ENCODE results near the gene WFDC1. TPM values are rescaled to one million over a fixed set of nuclear protein-coding genes. Genes with fewer than 3 reads are reported as not detected.

WFDC1 gene
- total and polyA plus RNA-seq, 2 donors (not counting 1 experiment from before 2014, with no cell fraction given), result 32.1 to 34.0 TPM

- Histone ChIP-seq H3K79me2 (ENCODE audit: control insufficient read depth, insufficient read depth, low read length) (no peaks in the 10 kb centered on the region), H2AFZ (ENCODE audit: low read length) (no peak overlapping the region), H3K9me3 (ENCODE audit: control insufficient read depth, insufficient read depth, low read depth, low read length) (no peaks in the 10 kb centered on the region), H3K9ac (ENCODE audit: insufficient read depth, low read length) (no peak overlapping the region), H3K27ac (ENCODE audit: insufficient read depth, low read length) (no peak overlapping the region), H3K36me3 (ENCODE audit: control insufficient read depth, insufficient read depth, low read length) (no peaks in the 10 kb centered on the region), H3K4me2 (ENCODE audit: extremely low read depth, insufficient read depth, low read length) (no peak overlapping the region), H3K27me3 (ENCODE audit: control insufficient read depth, insufficient read depth, low read length) (peaks cover 12% of the 10 kb centered on the region), H4K20me1 (ENCODE audit: control insufficient read depth, extremely low read depth, insufficient read depth, low read length) (no peaks in the 10 kb centered on the region), H3K4me3 (replicated peaks in 1 of 4; ENCODE audit: control extremely low read depth in 1 of 4, insufficient read depth in 1 of 4, low read depth in 3 of 4, low read length in 4 of 4) (no peak overlapping the region), H3K4me1 (ENCODE audit: control insufficient read depth, extremely low read depth, insufficient read depth, low read length) (no peaks in the 10 kb centered on the region)
- no peak for DNase-seq (ENCODE audit: low read depth in 2 of 2)
- TF ChIP-seq CTCF (conservative IDR thresholded peaks at IDR 0.05 in 1 of 2, IDR thresholded peaks at IDR 0.05 in 1 of 2; ENCODE audit: low read depth in 1 of 2, low read length in 2 of 2) (no peak), EZH2 (IDR thresholded peaks at IDR 0.05; ENCODE audit: low read length, missing control alignments) (no peak)
Observed at GRCh38 chr16:84270531-84270930, 24.1 kb upstream of the WFDC1 start.

- Histone ChIP-seq H3K9ac (ENCODE audit: insufficient read depth, low read length) (no peak overlapping the region), H3K9me3 (ENCODE audit: control insufficient read depth, insufficient read depth, low read depth, low read length) (no peaks in the 10 kb centered on the region), H3K27ac (ENCODE audit: insufficient read depth, low read length) (no peak overlapping the region), H3K27me3 (ENCODE audit: control insufficient read depth, insufficient read depth, low read length) (peaks cover 12% of the 10 kb centered on the region), H3K79me2 (ENCODE audit: control insufficient read depth, insufficient read depth, low read length) (no peaks in the 10 kb centered on the region), H3K4me2 (ENCODE audit: extremely low read depth, insufficient read depth, low read length) (no peak overlapping the region), H3K4me3 (replicated peaks in 1 of 4; ENCODE audit: control extremely low read depth in 1 of 4, insufficient read depth in 1 of 4, low read depth in 3 of 4, low read length in 4 of 4) (no peak overlapping the region), H3K4me1 (ENCODE audit: control insufficient read depth, extremely low read depth, insufficient read depth, low read length) (no peaks in the 10 kb centered on the region), H4K20me1 (ENCODE audit: control insufficient read depth, extremely low read depth, insufficient read depth, low read length) (no peaks in the 10 kb centered on the region), H2AFZ (ENCODE audit: low read length) (no peak overlapping the region), H3K36me3 (ENCODE audit: control insufficient read depth, insufficient read depth, low read length) (no peaks in the 10 kb centered on the region)
- TF ChIP-seq EZH2 (IDR thresholded peaks at IDR 0.05; ENCODE audit: low read length, missing control alignments), result no peak
- no peak for TF ChIP-seq CTCF (conservative IDR thresholded peaks at IDR 0.05 in 1 of 2, IDR thresholded peaks at IDR 0.05 in 1 of 2; ENCODE audit: low read depth in 1 of 2, low read length in 2 of 2)
- DNase-seq (ENCODE audit: low read depth in 2 of 2), result no peak
Observed at GRCh38 chr16:84271037-84271436, 23.6 kb upstream of the WFDC1 start.

- no peaks in the 10 kb centered on the region for H3K36me3 ChIP-seq (ENCODE audit: control insufficient read depth, insufficient read depth, low read length)
- H3K4me2 ChIP-seq (ENCODE audit: extremely low read depth, insufficient read depth, low read length), result no peak overlapping the region
- no peak for TF ChIP-seq CTCF (conservative IDR thresholded peaks at IDR 0.05 in 1 of 2, IDR thresholded peaks at IDR 0.05 in 1 of 2; ENCODE audit: low read depth in 1 of 2, low read length in 2 of 2)
- TF ChIP-seq EZH2 (IDR thresholded peaks at IDR 0.05; ENCODE audit: low read length, missing control alignments), result no peak
- H3K9ac ChIP-seq (ENCODE audit: insufficient read depth, low read length), result no peak overlapping the region
- H3K4me3 ChIP-seq (replicated peaks in 1 of 4; ENCODE audit: control extremely low read depth in 1 of 4, insufficient read depth in 1 of 4, low read depth in 3 of 4, low read length in 4 of 4), result no peak overlapping the region
- H3K27ac ChIP-seq (ENCODE audit: insufficient read depth, low read length), result no peak overlapping the region
- H3K4me1 ChIP-seq (ENCODE audit: control insufficient read depth, extremely low read depth, insufficient read depth, low read length), result no peaks in the 10 kb centered on the region
- no peak overlapping the region for H2AFZ ChIP-seq (ENCODE audit: low read length)
- peaks cover 12% of the 10 kb centered on the region for H3K27me3 ChIP-seq (ENCODE audit: control insufficient read depth, insufficient read depth, low read length)
- no peaks in the 10 kb centered on the region for H4K20me1 ChIP-seq (ENCODE audit: control insufficient read depth, extremely low read depth, insufficient read depth, low read length)
- DNase-seq (ENCODE audit: low read depth in 2 of 2), result no peak
- H3K79me2 ChIP-seq (ENCODE audit: control insufficient read depth, insufficient read depth, low read length), result no peaks in the 10 kb centered on the region
- no peaks in the 10 kb centered on the region for H3K9me3 ChIP-seq (ENCODE audit: control insufficient read depth, insufficient read depth, low read depth, low read length)
Observed at GRCh38 chr16:84271866-84272265, 22.8 kb upstream of the WFDC1 start.
